Testis (tissue), 3 donors: ENCODE measurements around the gene RIMS1. TPM values are rescaled to one million over a fixed set of nuclear protein-coding genes. Genes with fewer than 3 reads are reported as not detected.

ENCODE experiments used
- DNase-seq: peaks from one replicate; pipeline ENCODE4 v3.0.0-alpha.2; 2019
- H3K27ac ChIP-seq, 2 donors: fragments of 200-600 bp; sonication (generic); one replicate each; pipeline ENCODE4 v1.5.1; 2019
- H3K27me3 ChIP-seq: fragments of 200-600 bp; sonication (generic); one replicate; pipeline ENCODE4 v1.5.1; 2019
- H3K36me3 ChIP-seq: fragments of 200-600 bp; sonication (generic); one replicate; pipeline ENCODE4 v1.5.1; 2017; ENCODE audit warnings: low read depth; ENCODE audit errors: missing control alignments
- H3K4me1 ChIP-seq: fragments of 200-600 bp; sonication (generic); one replicate; pipeline ENCODE4 v1.5.1; 2019
- H3K4me3 ChIP-seq, 2 donors: fragments of 200-600 bp; sonication (generic); one replicate each; pipeline ENCODE4 v1.5.1; 2017 to 2019
- H3K9me3 ChIP-seq: fragments of 200-600 bp; sonication (generic); one replicate; pipeline ENCODE4 v1.5.1; 2017
- POLR2A ChIP-seq: fragments of 450-650 bp; IDR thresholded peaks from one replicate; pipeline ENCODE4 v1.6.1; 2017; ENCODE audit warnings: antibody characterized with exemption, mild to moderate bottlenecking, moderate library complexity
- WGBS, 2 donors: methylation state at CpG; one replicate each; pipeline ENCODE4 v1.1.5; 2018; 5-methylcytosine and 5-hydroxymethylcytosine counted together
- intact Hi-C: fragments of 100-400 bp; cut with DNase I; formaldehyde crosslinking; loops from one replicate; pipeline ENCODE4 v1.15.1; 2023; ENCODE audit warnings: low total_unique reads
- polyA plus RNA-seq: library from polyadenylated mRNA; stranded (reverse); fragments of 350-450 nt; fragmentation: Illumina TruSeq; extraction: RNeasy Lipid Tissue Mini Kit (QIAGEN cat#74804); gene quantifications from one replicate; pipeline ENCODE4 v1.2.3, GENCODE V29; 2014; ENCODE audit warnings: low read depth, low replicate concordance; ENCODE audit not compliant: insufficient read depth
- total RNA-seq, 2 donors: library from RNA; depleted of rRNA; stranded (reverse); fragments of >200 nt; gene quantifications; one replicate each; pipeline ENCODE4 v1.2.3, GENCODE V29; 2016
- TF ChIP-seq, protein P1 (sequence below), 3 experiments: fragments of 450-650 bp in 2 of 3; fragments of 200-600 bp in 1 of 3; sonication (generic) in 1 of 3; IDR thresholded peaks; one replicate each; pipeline ENCODE4 v1.5.1; 2016 to 2019; ENCODE audit warnings: antibody characterized with exemption in 3 of 3, mild to moderate bottlenecking in 2 of 3, moderate library complexity in 1 of 3

The RIMS1 gene
- total and polyA plus RNA-seq, 3 donors from 2014 or later: 10.0 to 40.9 (median 40.6) TPM

GRCh38 chr6:72149715-72150114 lies 263.4 kb downstream of the RIMS1 start:
- no peaks in the 10 kb centered on the region for H3K9me3 ChIP-seq
- H3K36me3 ChIP-seq: no peaks in the 10 kb centered on the region
- no peak for TF ChIP-seq POLR2A
- TF ChIP-seq, protein P1, sequence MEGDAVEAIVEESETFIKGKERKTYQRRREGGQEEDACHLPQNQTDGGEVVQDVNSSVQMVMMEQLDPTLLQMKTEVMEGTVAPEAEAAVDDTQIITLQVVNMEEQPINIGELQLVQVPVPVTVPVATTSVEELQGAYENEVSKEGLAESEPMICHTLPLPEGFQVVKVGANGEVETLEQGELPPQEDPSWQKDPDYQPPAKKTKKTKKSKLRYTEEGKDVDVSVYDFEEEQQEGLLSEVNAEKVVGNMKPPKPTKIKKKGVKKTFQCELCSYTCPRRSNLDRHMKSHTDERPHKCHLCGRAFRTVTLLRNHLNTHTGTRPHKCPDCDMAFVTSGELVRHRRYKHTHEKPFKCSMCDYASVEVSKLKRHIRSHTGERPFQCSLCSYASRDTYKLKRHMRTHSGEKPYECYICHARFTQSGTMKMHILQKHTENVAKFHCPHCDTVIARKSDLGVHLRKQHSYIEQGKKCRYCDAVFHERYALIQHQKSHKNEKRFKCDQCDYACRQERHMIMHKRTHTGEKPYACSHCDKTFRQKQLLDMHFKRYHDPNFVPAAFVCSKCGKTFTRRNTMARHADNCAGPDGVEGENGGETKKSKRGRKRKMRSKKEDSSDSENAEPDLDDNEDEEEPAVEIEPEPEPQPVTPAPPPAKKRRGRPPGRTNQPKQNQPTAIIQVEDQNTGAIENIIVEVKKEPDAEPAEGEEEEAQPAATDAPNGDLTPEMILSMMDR (IDR thresholded peaks at IDR 0.05): no peak
- H3K4me1 ChIP-seq: no peaks in the 10 kb centered on the region
- H3K4me3 ChIP-seq: no peak overlapping the region
- H3K27me3 ChIP-seq: no peaks in the 10 kb centered on the region
- 87 to 94% methylated on average over 3 of the region's 3 CpGs for WGBS, 2 donors
- DNase-seq: no peak
- no peak overlapping the region for H3K27ac ChIP-seq
- intact Hi-C loops: no loop called here

GRCh38 chr6:72151742-72152141 lies 265.4 kb downstream of the RIMS1 start:
- intact Hi-C loops: no loop called here
- TF ChIP-seq, protein P1 (IDR thresholded peaks at IDR 0.05): no peak
- TF ChIP-seq POLR2A: no peak

GRCh38 chr6:72175916-72176315 lies 289.6 kb downstream of the RIMS1 start:
- no peak overlapping the region for H3K4me3 ChIP-seq
- H3K4me1 ChIP-seq: no peaks in the 10 kb centered on the region
- 45 to 61% methylated on average over 2 of the region's 2 CpGs for WGBS, 2 donors
- H3K27me3 ChIP-seq: no peaks in the 10 kb centered on the region
- no peaks in the 10 kb centered on the region for H3K36me3 ChIP-seq
- H3K9me3 ChIP-seq: no peaks in the 10 kb centered on the region
- intact Hi-C loops: no loop called here
- DNase-seq: no peak
- no peak overlapping the region for H3K27ac ChIP-seq
- TF ChIP-seq, protein P1 (IDR thresholded peaks at IDR 0.05): no peak
- no peak for TF ChIP-seq POLR2A

More at GRCh38 chr6:72151742-72152141, 265.4 kb downstream of the RIMS1 start:
- no peaks in the 10 kb centered on the region for H3K9me3 ChIP-seq
- no peak overlapping the region for H3K27ac ChIP-seq
- H3K27me3 ChIP-seq: no peaks in the 10 kb centered on the region
- H3K4me3 ChIP-seq: no peak overlapping the region
- DNase-seq: no peak
- no peaks in the 10 kb centered on the region for H3K36me3 ChIP-seq
- whole genome bisulfite sequencing, 2 donors: 54 to 60% methylated on average over 2 of the region's 2 CpGs
- H3K4me1 ChIP-seq: no peaks in the 10 kb centered on the region

GRCh38 chr6:72182337-72183246 lies 296.2 kb downstream of the RIMS1 start:
- TF ChIP-seq, protein P1 (IDR thresholded peaks at IDR 0.05): no peak
- TF ChIP-seq POLR2A: no peak
- WGBS, 2 donors: 3 to 5% methylated on average over 49 to 100 of the region's 100 CpGs
- peak overlapping the region; percentile 67 to 75 for H3K27ac ChIP-seq
- peak overlapping the region; percentile 51 to 59 for H3K4me3 ChIP-seq
- peak; percentile 73 for DNase-seq
- no peaks in the 10 kb centered on the region for H3K9me3 ChIP-seq
- H3K36me3 ChIP-seq: no peaks in the 10 kb centered on the region
- intact Hi-C loops: no loop called here
- H3K4me1 ChIP-seq: peaks cover 5% of the 10 kb centered on the region
- H3K27me3 ChIP-seq: no peaks in the 10 kb centered on the region
